Muscle layer of colon (tissue), 2 donors: ENCODE measurements around the gene WDFY4.

Source experiments
- H3K27ac ChIP-seq: one replicate; pipeline ENCODE4 v1.7.0; 2013; ENCODE audit warnings: low read depth, mild to moderate bottlenecking, low read length, moderate library complexity
- H3K27me3 ChIP-seq, 2 donors: one replicate each; pipeline ENCODE4 v1.7.0; 2013; ENCODE audit warnings: low read length in 2 of 2, mild to moderate bottlenecking in 2 of 2; ENCODE audit not compliant: insufficient read depth in 2 of 2, control insufficient read depth in 1 of 2
- H3K36me3 ChIP-seq: one replicate; pipeline ENCODE4 v1.7.0; 2013; ENCODE audit warnings: mild to moderate bottlenecking, low read length; ENCODE audit not compliant: insufficient read depth
- H3K4me1 ChIP-seq: one replicate; pipeline ENCODE4 v1.7.0; 2013; ENCODE audit warnings: mild to moderate bottlenecking, low read length; ENCODE audit not compliant: insufficient read depth
- H3K4me3 ChIP-seq, 2 donors: one replicate each; pipeline ENCODE4 v1.7.0; 2013; ENCODE audit warnings: low read length in 2 of 2, low read depth in 1 of 2, mild to moderate bottlenecking in 1 of 2, moderate library complexity in 1 of 2
- H3K9ac ChIP-seq: one replicate; pipeline ENCODE4 v1.7.0; 2013; ENCODE audit warnings: low read length
- H3K9me3 ChIP-seq: one replicate; pipeline ENCODE4 v1.7.0; 2013; ENCODE audit warnings: mild to moderate bottlenecking, low read length
- donor health status: abdominal sarcoma.
- donor health status: Adenocarcinoma of cecum.

The WDFY4 gene

DNA sequence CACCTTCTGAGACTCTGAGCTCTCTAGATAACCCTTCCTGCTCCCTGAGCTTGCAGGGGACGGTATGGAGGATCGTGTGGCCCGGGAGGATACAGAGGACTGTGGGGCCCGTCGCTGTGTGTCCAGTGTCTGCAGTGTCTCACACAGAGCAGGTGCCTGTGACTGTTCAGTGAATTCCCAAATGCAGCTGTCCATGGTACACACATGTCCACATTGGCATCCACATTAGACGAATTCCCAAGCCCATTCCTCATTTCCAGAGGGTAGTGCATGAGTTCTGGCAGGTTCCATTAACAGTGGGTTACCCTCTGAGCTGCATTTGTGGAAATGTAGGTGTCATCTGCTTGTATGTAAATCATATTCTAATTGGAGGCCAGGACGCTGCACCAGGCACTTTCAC lies 39.5 kb downstream of the WDFY4 start:
- H3K9me3 ChIP-seq = no peaks in the 10 kb centered on the region
- H3K9ac ChIP-seq = no peak overlapping the region
- no peaks in the 10 kb centered on the region for H3K36me3 ChIP-seq
- H3K4me3 ChIP-seq = no peak overlapping the region
- no peak overlapping the region for H3K27ac ChIP-seq
- H3K4me1 ChIP-seq = no peaks in the 10 kb centered on the region
- H3K27me3 ChIP-seq = no peaks in the 10 kb centered on the region

DNA sequence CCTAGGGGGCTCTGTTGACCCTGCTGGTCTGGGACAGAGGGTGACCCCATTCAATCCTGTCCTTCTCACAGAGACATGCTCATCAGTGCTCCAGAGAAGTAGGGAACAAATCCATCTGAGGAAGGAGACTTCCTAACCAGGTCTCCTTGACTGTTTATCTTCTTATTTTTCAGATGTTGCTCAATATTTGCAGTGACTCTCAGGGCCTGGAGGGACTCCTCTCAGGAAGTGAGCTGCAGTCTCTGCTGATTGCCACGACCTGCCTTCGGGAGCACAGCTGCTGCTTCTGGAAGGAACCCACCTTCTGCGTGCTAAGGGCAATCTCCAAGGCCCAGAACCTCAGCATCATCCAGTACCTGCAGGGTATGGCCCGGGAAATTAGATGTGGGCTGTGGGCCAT lies 41.0 kb downstream of the WDFY4 start:
- H3K36me3 ChIP-seq = no peaks in the 10 kb centered on the region
- no peaks in the 10 kb centered on the region for H3K9me3 ChIP-seq
- H3K27ac ChIP-seq = no peak overlapping the region

DNA sequence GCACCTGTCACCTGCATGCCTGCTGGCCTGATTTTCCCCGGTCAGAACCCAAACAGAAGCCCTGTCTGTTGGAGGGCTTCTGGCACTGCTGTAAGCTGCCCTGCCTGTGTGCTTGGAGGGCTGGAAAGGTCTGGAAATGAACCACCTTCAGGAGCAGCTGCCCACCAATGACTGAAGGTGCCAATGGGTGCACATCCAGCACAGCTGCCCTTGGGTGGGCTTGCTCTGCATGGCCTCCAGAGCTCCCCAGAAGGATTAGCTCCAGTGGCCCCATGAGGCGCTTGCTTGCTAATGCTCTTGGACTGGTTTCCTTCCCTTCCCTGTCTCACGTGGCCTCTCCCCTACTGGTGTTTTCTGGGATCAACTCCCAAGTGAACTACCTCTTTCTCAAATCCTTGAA lies 43.2 kb downstream of the WDFY4 start:
- no peaks in the 10 kb centered on the region for H3K27me3 ChIP-seq
- H3K4me3 ChIP-seq = no peak overlapping the region
- H3K27ac ChIP-seq = no peak overlapping the region
- no peaks in the 10 kb centered on the region for H3K9me3 ChIP-seq
- no peaks in the 10 kb centered on the region for H3K36me3 ChIP-seq
- H3K4me1 ChIP-seq = no peaks in the 10 kb centered on the region
- H3K9ac ChIP-seq = no peak overlapping the region

More for the DNA sequence above, 41.0 kb downstream of the WDFY4 start:
- H3K9ac ChIP-seq = no peak overlapping the region
- H3K4me1 ChIP-seq = no peaks in the 10 kb centered on the region
- no peak overlapping the region for H3K4me3 ChIP-seq
- H3K27me3 ChIP-seq = no peaks in the 10 kb centered on the region

DNA sequence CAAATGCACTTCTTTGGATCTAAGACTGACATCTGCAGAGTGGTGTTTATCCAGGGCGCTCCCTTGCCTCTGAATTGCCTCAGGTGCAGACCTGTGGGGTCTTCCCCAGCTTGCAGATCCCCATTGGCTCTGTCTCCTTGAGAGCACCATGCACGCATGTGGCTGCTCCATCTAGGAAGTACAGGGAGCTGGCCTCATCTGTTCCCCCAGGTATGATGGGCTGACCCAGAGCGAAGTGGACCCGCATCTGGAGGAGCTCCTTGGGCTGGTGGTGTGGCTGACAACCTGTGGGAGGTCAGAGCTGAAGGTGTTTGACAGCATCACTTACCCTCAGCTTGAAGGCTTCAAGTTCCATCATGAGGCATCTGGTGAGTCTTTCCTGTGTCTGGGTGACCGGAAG lies 44.5 kb downstream of the WDFY4 start:
- H3K4me3 ChIP-seq = no peak overlapping the region
- H3K9me3 ChIP-seq = no peaks in the 10 kb centered on the region
- H3K36me3 ChIP-seq = no peaks in the 10 kb centered on the region
- H3K27ac ChIP-seq = no peak overlapping the region
- H3K4me1 ChIP-seq = no peaks in the 10 kb centered on the region
- no peaks in the 10 kb centered on the region for H3K27me3 ChIP-seq
- H3K9ac ChIP-seq = no peak overlapping the region

DNA sequence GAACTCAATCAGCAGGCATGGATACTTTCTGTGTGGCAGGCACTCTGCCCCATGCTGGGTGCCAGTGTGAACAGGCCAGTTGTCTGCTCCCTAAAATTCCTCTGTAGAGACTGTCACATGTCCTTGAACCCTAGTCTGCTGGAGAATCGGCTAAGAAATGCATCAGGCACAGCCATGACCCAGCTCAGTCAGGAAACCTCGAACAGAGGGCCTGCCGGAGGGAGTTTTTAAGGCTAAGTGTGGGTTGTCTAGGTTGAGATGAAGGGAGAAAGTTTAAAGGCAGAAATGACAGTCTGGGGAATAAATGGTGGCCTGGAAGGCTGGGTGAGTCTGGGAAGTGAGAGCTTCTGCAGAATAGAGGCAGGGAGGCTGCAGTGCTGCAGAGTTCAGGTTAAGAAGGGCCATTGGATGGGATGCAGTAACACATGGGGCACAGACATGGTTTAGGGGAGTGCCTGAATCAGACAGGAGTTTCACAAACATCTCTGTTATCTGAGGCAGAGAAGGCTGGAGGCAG lies 45.3 kb downstream of the WDFY4 start:
- no peaks in the 10 kb centered on the region for H3K36me3 ChIP-seq
- H3K4me3 ChIP-seq = no peak overlapping the region

DNA sequence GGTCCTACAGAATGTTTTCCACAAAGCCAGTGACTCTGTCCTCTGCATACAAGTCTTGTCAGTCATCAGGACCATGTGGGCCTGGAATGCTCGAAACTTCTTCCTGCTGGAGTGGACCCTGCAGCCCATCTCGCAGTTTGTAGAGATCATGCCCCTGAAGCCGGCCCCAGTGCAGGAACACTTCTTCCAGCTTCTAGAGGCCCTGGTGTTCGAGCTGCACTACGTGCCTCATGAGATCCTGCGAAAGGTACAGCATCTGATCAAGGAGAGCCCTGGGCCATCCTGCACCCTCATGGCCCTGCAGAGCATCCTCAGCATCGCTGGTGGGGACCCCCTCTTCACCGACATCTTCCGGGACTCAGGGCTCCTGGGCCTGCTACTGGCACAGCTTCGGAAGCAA lies 46.5 kb downstream of the WDFY4 start:
- Histone ChIP-seq H3K36me3 (no peaks in the 10 kb centered on the region), H3K9me3 (no peaks in the 10 kb centered on the region), H3K4me3 (no peak overlapping the region), H3K4me1 (no peaks in the 10 kb centered on the region), H3K27me3 (no peaks in the 10 kb centered on the region), H3K9ac (no peak overlapping the region), H3K27ac (no peak overlapping the region)

More for the DNA sequence above, 45.3 kb downstream of the WDFY4 start:
- Histone ChIP-seq H3K27me3 (no peaks in the 10 kb centered on the region), H3K27ac (no peak overlapping the region), H3K9ac (no peak overlapping the region), H3K4me1 (no peaks in the 10 kb centered on the region), H3K9me3 (no peaks in the 10 kb centered on the region)

DNA sequence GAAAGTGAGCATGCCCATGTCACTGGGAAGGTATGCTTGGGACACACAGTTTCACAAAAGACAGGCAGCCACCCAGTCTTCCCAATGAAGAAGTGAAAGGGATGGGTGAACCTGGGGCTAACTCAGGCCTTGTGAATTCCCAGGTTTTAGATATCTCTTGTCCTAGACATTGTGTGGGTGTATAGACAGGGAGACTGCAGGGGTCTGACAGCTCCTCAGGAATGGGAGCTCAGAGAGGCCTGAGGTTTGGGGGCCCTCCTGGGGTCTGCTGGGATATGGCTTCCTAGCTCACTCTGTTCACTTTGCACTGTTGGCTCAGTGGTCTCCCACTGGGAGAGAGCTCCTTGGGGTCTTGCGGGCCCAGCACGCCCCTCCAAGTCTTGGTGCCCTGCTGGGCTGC lies 47.0 kb downstream of the WDFY4 start:
- H3K27ac ChIP-seq = no peak overlapping the region
- H3K4me3 ChIP-seq = no peak overlapping the region
- no peaks in the 10 kb centered on the region for H3K27me3 ChIP-seq
- H3K36me3 ChIP-seq = no peaks in the 10 kb centered on the region
- no peaks in the 10 kb centered on the region for H3K9me3 ChIP-seq
- no peaks in the 10 kb centered on the region for H3K4me1 ChIP-seq
- H3K9ac ChIP-seq = no peak overlapping the region

DNA sequence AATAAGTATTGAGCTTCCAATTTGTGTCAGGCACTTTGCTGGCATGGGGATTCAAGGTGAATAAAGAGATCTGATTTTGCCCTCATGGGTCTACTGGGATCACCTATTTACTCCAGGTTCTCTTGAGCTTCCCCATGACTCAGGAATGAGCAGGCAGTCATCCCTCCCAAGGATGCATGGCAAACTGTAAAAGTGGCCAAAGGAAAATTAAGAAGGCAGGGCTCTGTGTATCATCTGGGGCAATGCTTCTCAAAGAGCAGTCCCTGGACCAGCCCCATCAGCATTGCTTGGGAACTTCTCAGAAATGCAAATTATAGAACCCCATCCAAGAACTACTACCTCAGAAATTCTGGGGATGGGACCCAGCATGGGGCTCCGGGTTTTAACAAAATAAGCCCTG lies 48.7 kb downstream of the WDFY4 start:
- H3K27me3 ChIP-seq = no peaks in the 10 kb centered on the region
- no peaks in the 10 kb centered on the region for H3K36me3 ChIP-seq
- no peak overlapping the region for H3K4me3 ChIP-seq
- H3K4me1 ChIP-seq = no peaks in the 10 kb centered on the region
- no peak overlapping the region for H3K9ac ChIP-seq
- no peaks in the 10 kb centered on the region for H3K9me3 ChIP-seq
- H3K27ac ChIP-seq = no peak overlapping the region

DNA sequence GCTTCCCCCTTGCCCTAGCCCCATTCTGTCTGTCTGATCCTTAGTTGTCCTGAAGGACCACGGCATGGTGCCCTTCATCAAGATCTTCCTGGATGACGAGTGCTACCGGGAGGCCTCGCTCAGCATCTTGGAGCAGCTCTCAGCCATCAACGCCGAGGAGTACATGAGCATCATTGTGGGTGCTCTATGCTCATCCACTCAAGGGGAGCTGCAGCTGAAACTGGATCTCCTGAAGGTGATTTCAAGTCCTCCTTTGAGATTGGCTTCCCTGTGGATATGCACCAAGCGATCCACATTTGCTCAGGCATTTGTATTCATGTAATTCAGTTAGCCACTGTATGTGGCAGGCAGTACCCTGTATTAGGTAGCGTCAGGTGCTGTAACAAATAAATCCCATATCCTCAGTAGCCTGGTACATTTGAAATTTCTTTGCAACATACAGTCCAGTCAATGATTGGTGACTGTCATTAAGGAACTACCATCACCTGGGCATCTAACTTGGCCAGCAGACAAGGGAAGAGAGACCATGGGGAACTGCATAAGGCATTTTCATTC lies 51.2 kb downstream of the WDFY4 start:
- H3K36me3 ChIP-seq = no peaks in the 10 kb centered on the region

DNA sequence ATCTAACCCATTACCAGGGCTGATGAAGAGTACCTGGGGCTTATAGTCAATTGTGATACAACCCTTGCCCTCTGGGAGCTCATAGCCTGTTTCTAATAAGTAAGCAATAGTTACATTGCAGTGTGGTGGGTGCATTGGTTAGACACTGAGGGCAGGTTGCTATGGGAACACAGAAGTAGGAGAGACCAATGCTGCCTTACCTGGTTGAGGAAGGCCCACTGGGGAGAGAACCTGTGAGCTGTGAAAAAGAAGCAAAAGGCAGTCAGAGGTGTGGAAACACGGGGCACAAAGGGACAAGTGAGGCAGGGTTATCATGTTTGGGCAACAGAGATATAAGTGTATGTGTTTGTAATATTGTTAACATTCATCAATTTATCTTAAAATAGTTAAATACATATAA lies 51.9 kb downstream of the WDFY4 start:
- H3K9ac ChIP-seq = no peak overlapping the region
- no peaks in the 10 kb centered on the region for H3K27me3 ChIP-seq
- no peaks in the 10 kb centered on the region for H3K36me3 ChIP-seq

More for the DNA sequence above, 51.2 kb downstream of the WDFY4 start:
- Histone ChIP-seq H3K9ac (no peak overlapping the region), H3K4me1 (no peaks in the 10 kb centered on the region), H3K27ac (no peak overlapping the region), H3K9me3 (no peaks in the 10 kb centered on the region), H3K27me3 (no peaks in the 10 kb centered on the region), H3K4me3 (no peak overlapping the region)

DNA sequence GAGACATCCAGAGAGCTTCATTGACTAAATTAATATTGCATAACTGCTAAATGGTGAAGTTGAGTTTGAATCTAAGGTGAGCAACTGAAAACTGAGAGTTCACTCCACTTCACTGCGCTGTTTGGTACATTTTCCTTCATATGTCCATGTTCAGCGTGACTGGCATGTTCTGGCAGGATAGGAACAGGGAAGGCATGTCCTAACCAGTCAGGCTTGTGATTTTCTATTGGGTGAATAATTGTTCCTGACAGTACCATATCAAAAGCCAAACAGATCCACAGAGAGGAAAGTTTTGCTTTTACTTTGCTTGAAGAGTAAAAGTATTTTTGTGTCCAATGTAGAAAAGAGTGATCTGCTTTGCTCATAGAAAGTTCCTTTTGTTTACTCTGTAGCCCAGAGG lies 53.2 kb downstream of the WDFY4 start:
- Histone ChIP-seq H3K9me3 (no peaks in the 10 kb centered on the region), H3K27me3 (no peaks in the 10 kb centered on the region), H3K27ac (no peak overlapping the region), H3K4me3 (no peak overlapping the region), H3K9ac (no peak overlapping the region), H3K4me1 (no peaks in the 10 kb centered on the region), H3K36me3 (no peaks in the 10 kb centered on the region)

More for the DNA sequence above, 51.9 kb downstream of the WDFY4 start:
- no peak overlapping the region for H3K27ac ChIP-seq
- no peaks in the 10 kb centered on the region for H3K9me3 ChIP-seq
- no peaks in the 10 kb centered on the region for H3K4me1 ChIP-seq
- H3K4me3 ChIP-seq = no peak overlapping the region

DNA sequence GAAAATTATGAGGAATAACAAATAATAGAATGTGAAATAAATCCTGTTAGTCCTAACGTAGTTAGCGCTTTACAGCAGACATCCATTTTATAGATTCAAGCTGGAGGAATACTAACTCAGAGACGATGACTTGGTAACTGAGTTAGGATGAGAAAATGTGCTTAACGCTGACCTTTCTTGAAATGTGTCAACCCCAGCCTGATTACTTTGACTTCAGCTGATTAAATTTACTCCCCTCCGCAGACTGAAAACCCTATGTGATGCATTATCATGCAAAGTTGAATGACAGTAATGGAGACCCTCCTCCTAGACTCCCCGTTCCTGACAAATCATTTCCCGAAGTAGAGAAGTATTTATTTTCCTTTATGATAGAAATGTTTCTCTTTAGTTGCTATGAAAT lies 54.5 kb downstream of the WDFY4 start:
- Histone ChIP-seq H3K9me3 (no peaks in the 10 kb centered on the region), H3K4me1 (no peaks in the 10 kb centered on the region), H3K27ac (no peak overlapping the region), H3K4me3 (no peak overlapping the region), H3K9ac (no peak overlapping the region), H3K27me3 (no peaks in the 10 kb centered on the region), H3K36me3 (no peaks in the 10 kb centered on the region)
